ENCODE data around the gene TNXB.
"Not testable (repeated sequence)": the region's sequence is repeated elsewhere in the genome, so short reads cannot be mapped to it uniquely, and the experiment has no call there.

The TNXB gene

GRCh38 chr6:32043589-32044380 lies 65.4 kb downstream of the TNXB start:
- not testable (repeated sequence) for DNase-seq (ENCODE audit: insufficient read length, low spot score); FAIRE-seq

- not testable (repeated sequence) for DNase-seq (ENCODE audit: insufficient read length, low spot score); FAIRE-seq
Measured at GRCh38 chr6:32042276-32042675, 66.9 kb downstream of the TNXB start.

GRCh38 chr6:32041385-32041784 lies 67.8 kb downstream of the TNXB start:
- DNase-seq (ENCODE audit: insufficient read length, low spot score); FAIRE-seq: not testable (repeated sequence)

GRCh38 chr6:32041050-32041321 lies 68.2 kb downstream of the TNXB start:
- not testable (repeated sequence) for FAIRE-seq; DNase-seq (ENCODE audit: insufficient read length, low spot score)

- not testable (repeated sequence) for FAIRE-seq; DNase-seq (ENCODE audit: insufficient read length, low spot score)
Measured at GRCh38 chr6:32040299-32041049, 68.7 kb downstream of the TNXB start.

- FAIRE-seq; DNase-seq (ENCODE audit: insufficient read length, low spot score): not testable (repeated sequence)
Measured at GRCh38 chr6:32039321-32040274, 69.5 kb downstream of the TNXB start.

- not testable (repeated sequence) for DNase-seq (ENCODE audit: insufficient read length, low spot score); FAIRE-seq
Measured at GRCh38 chr6:32038878-32039277, 70.3 kb downstream of the TNXB start.

- DNase-seq (ENCODE audit: insufficient read length, low spot score); FAIRE-seq: not testable (repeated sequence)
Measured at GRCh38 chr6:32037598-32038524, 71.3 kb downstream of the TNXB start, which contains the start of gene CYP21A2. Gene CYP21A2 (plus strand): TSS chr6:32038415. CDS start chr6:32038423, 8 bp downstream.

- DNase-seq (ENCODE audit: insufficient read length, low spot score); FAIRE-seq: not testable (repeated sequence)
Measured at GRCh38 chr6:32037136-32037535, 72.0 kb downstream of the TNXB start.

- DNase-seq (ENCODE audit: insufficient read length, low spot score); FAIRE-seq: not testable (repeated sequence)
Measured at GRCh38 chr6:32035283-32036013, 73.7 kb downstream of the TNXB start.

GRCh38 chr6:32029553-32029952 lies 79.6 kb downstream of the TNXB start:
- not testable (repeated sequence) for FAIRE-seq; DNase-seq (ENCODE audit: insufficient read length, low spot score)

- not testable (repeated sequence) for DNase-seq (ENCODE audit: insufficient read length, low spot score); FAIRE-seq
Measured at GRCh38 chr6:32028631-32029030, 80.5 kb downstream of the TNXB start.

GRCh38 chr6:32022100-32022499 lies 87.0 kb downstream of the TNXB start:
- DNase-seq (ENCODE audit: insufficient read length, low spot score); FAIRE-seq: not testable (repeated sequence)

- FAIRE-seq; DNase-seq (ENCODE audit: insufficient read length, low spot score): not testable (repeated sequence)
Measured at GRCh38 chr6:32014547-32014946, 94.6 kb downstream of the TNXB start, which contains the start of gene C4B. Gene C4B (plus strand): TSS chr6:32014795. CDS start chr6:32014846, 51 bp downstream.

GRCh38 chr6:32013738-32014137 lies 95.4 kb downstream of the TNXB start:
- DNase-seq (ENCODE audit: insufficient read length, low spot score); FAIRE-seq: not testable (repeated sequence)

GRCh38 chr6:32012941-32013617 lies 96.1 kb downstream of the TNXB start:
- FAIRE-seq; DNase-seq (ENCODE audit: insufficient read length, low spot score): not testable (repeated sequence)

- DNase-seq (ENCODE audit: insufficient read length, low spot score); FAIRE-seq: not testable (repeated sequence)
Measured at GRCh38 chr6:32010856-32011530, 98.1 kb downstream of the TNXB start.

Data from GM19239 (cell line).